Renal cortex interstitium (tissue), 3 donors: ENCODE measurements around the gene MAGOH. TPM values are rescaled to one million over a fixed set of nuclear protein-coding genes. Genes with fewer than 3 reads are reported as not detected.

Experiments
- polyA plus RNA-seq, 3 donors: library from polyadenylated mRNA; unstranded; fragments of 120-200 nt; gene quantifications; one replicate each; pipeline ENCODE4 v1.2.1, GENCODE V29; 2013; ENCODE audit not compliant: insufficient read length in 3 of 3

Gene MAGOH
- polyA plus RNA-seq, 3 donors = 76.9 to 98.8 (median 95.8) TPM

Other genes starting within 250 kb of the MAGOH start
- 1 to 10 TPM; 1.1 to 2.6 (median 2.6) TPM for gene PODN, start 176.3 kb downstream of the MAGOH start, polyA plus RNA-seq
- gene SLC1A7, start 95.9 kb downstream of the MAGOH start, polyA plus RNA-seq = under 1 TPM in 2 of 3 donors, not detected in 1; 0.10 to 0.27 TPM
- gene CPT2, start 41.7 kb downstream of the MAGOH start, polyA plus RNA-seq = 10 to 100 TPM; 29.0 to 29.9 (median 29.8) TPM
- 10 to 100 TPM; 86.6 to 90.5 (median 90.2) TPM for gene CZIB, start 17.9 kb downstream of the MAGOH start, polyA plus RNA-seq
- gene LRP8, start 89.6 kb upstream of the MAGOH start, polyA plus RNA-seq = 1 to 10 TPM; 5.7 to 6.9 (median 6.6) TPM
- gene DMRTB1, start 220.9 kb upstream of the MAGOH start, polyA plus RNA-seq = under 1 TPM; 0.06 to 0.20 (median 0.09) TPM